H1 (cell line): Measurements from ENCODE around the gene TRABD2B. TPM values are rescaled to one million over a fixed set of nuclear protein-coding genes. Genes with fewer than 3 reads are reported as not detected.

Experiments used
- CTCF ChIA-PET: fragments of 300-600 bp; sonication (Branson Sonifier 250); formaldehyde crosslinking; loops from one replicate; lab custom pipeline; 2021; ENCODE audit not compliant: partially characterized antibody; lab: Charles Lee
- POLR2A ChIA-PET: fragments of 300-600 bp; sonication (Branson Sonifier 250); formaldehyde crosslinking; loops from one replicate; lab custom pipeline; 2021; ENCODE audit warnings: inconsistent platforms; ENCODE audit not compliant: partially characterized antibody; lab: Charles Lee
- DNase-seq, 2 experiments: peaks; one replicate each; pipeline versions ENCODE4 v3.0.0 to v3.0.0-alpha.2; 2010 to 2022; ENCODE audit warnings: low spot score in 2 of 2, low read depth in 1 of 2, mixed read lengths in 1 of 2
- FAIRE-seq: peaks from 2 replicates; lab custom pipeline; 2011; peaks lifted over from hg19 to GRCh38; lab: Jason Lieb, UNC
- H2AFZ ChIP-seq: 2 replicates; pipeline ENCODE4 v1.8.1; 2012; ENCODE audit warnings: low read length, inconsistent platforms
- H2AK5ac ChIP-seq: 2 replicates; pipeline ENCODE4 v1.6.1; 2013; ENCODE audit warnings: low read depth, low read length
- H2BK120ac ChIP-seq: replicated peaks from 2 replicates; pipeline ENCODE3; 2013; ENCODE audit warnings: low read depth, low read length, inconsistent platforms
- H2BK12ac ChIP-seq: 2 replicates; pipeline ENCODE4 v1.6.1; 2013; ENCODE audit warnings: low read depth, low read length
- H2BK15ac ChIP-seq: 2 replicates; pipeline ENCODE4 v1.6.1; 2013; ENCODE audit warnings: low read length
- H2BK20ac ChIP-seq: 2 replicates; pipeline ENCODE4 v1.6.1; 2013; ENCODE audit warnings: low read length
- H2BK5ac ChIP-seq: 2 replicates; pipeline ENCODE4 v1.6.1; 2013; ENCODE audit warnings: low read depth, low read length
- H3K14ac ChIP-seq: 2 replicates; pipeline ENCODE4 v1.6.1; 2013; ENCODE audit warnings: inconsistent platforms; ENCODE audit not compliant: insufficient read length
- H3K18ac ChIP-seq: 2 replicates; pipeline ENCODE4 v1.6.1; 2013; ENCODE audit warnings: low read length; ENCODE audit errors: extremely low read depth
- H3K23ac ChIP-seq: 2 replicates; pipeline ENCODE4 v1.6.1; 2013; ENCODE audit warnings: inconsistent platforms; ENCODE audit not compliant: insufficient read length
- H3K23me2 ChIP-seq: 2 replicates; pipeline ENCODE4 v1.6.1; 2013; ENCODE audit warnings: low read depth, low read length
- H3K27ac ChIP-seq: 2 replicates; pipeline ENCODE4 v1.6.1; 2011; ENCODE audit warnings: low read depth, low read length, inconsistent platforms
- H3K27me3 ChIP-seq, 4 experiments: replicated peaks in 1 of 4; 1 replicate in 1 of 4; 2 replicates in 3 of 4; pipeline versions ENCODE4 v1.6.1 to v1.8.1; 2011 to 2013; ENCODE audit warnings: low read length in 3 of 4, mild to moderate bottlenecking in 3 of 4, inconsistent platforms in 2 of 4, mixed read lengths in 2 of 4, moderate library complexity in 1 of 4; ENCODE audit not compliant: control insufficient read depth in 3 of 4, insufficient read depth in 3 of 4; ENCODE audit errors: extremely low read depth in 1 of 4
- H3K36me3 ChIP-seq, 4 experiments: 2 replicates each; pipeline versions ENCODE4 v1.6.1 to v1.8.1; 2011 to 2013; ENCODE audit warnings: mild to moderate bottlenecking in 4 of 4, low read length in 3 of 4, moderate library complexity in 2 of 4, control low read depth in 1 of 4, inconsistent platforms in 1 of 4; ENCODE audit not compliant: insufficient read depth in 4 of 4, control insufficient read depth in 2 of 4
- H3K4ac ChIP-seq: replicated peaks from 2 replicates; pipeline ENCODE3; 2013; ENCODE audit warnings: low read length, low read depth, mixed read lengths, inconsistent platforms; ENCODE audit not compliant: insufficient read length
- H3K4me1 ChIP-seq, 4 experiments: replicated peaks in 1 of 4; 1 replicate in 1 of 4; 2 replicates in 3 of 4; pipeline versions ENCODE4 v1.6.1 to v1.8.1; 2011 to 2013; ENCODE audit warnings: low read length in 3 of 4, inconsistent platforms in 2 of 4, mixed read lengths in 1 of 4; ENCODE audit not compliant: insufficient read depth in 4 of 4, control insufficient read depth in 3 of 4
- H3K4me2 ChIP-seq, 2 experiments: 2 replicates each; pipeline versions ENCODE4 v1.6.1 to v1.8.1; 2011 to 2013; ENCODE audit warnings: low read depth in 2 of 2, low read length in 2 of 2, control low read depth in 1 of 2, inconsistent platforms in 1 of 2, mild to moderate bottlenecking in 1 of 2; ENCODE audit not compliant: insufficient read depth in 1 of 2
- H3K4me3 ChIP-seq, 4 experiments: fragments of 200-600, 300-600 bp in 1 of 4; sonication (generic), shearing (Covaris generic), sonication (Bioruptor Twin) in 1 of 4; 2 replicates each; pipeline versions ENCODE4 v1.5.1 to v1.8.1; 2011 to 2016; ENCODE audit warnings: low read length in 4 of 4, low read depth in 3 of 4, control low read depth in 2 of 4, inconsistent platforms in 2 of 4, mild to moderate bottlenecking in 2 of 4, mixed read lengths in 1 of 4, moderate library complexity in 1 of 4; ENCODE audit not compliant: insufficient read depth in 2 of 4; ENCODE audit errors: extremely low read depth in 1 of 4
- H3K56ac ChIP-seq: replicated peaks from 2 replicates; pipeline ENCODE3; 2013; ENCODE audit warnings: low read depth, mild to moderate bottlenecking, mixed read lengths, low read length, inconsistent platforms; ENCODE audit not compliant: insufficient read length
- H3K79me1 ChIP-seq: 2 replicates; pipeline ENCODE4 v1.6.1; 2013; ENCODE audit warnings: low read depth, low read length, control low read depth
- H3K79me2 ChIP-seq, 2 experiments: 2 replicates each; pipeline versions ENCODE4 v1.6.1 to v1.8.1; 2012 to 2013; ENCODE audit warnings: low read length in 2 of 2, mild to moderate bottlenecking in 2 of 2, inconsistent platforms in 1 of 2; ENCODE audit not compliant: insufficient read depth in 2 of 2, control insufficient read depth in 1 of 2
- H3K9ac ChIP-seq, 4 experiments: replicated peaks in 1 of 4; 1 replicate in 1 of 4; 2 replicates in 3 of 4; pipeline versions ENCODE4 v1.6.1 to v1.8.1; 2011 to 2013; ENCODE audit warnings: low read depth in 3 of 4, low read length in 3 of 4, control low read depth in 2 of 4, mild to moderate bottlenecking in 2 of 4, moderate library complexity in 2 of 4, inconsistent platforms in 1 of 4; ENCODE audit errors: extremely low read depth in 1 of 4
- H3K9me3 ChIP-seq, 2 experiments: 2 replicates each; pipeline versions ENCODE4 v1.6.1 to v1.8.1; 2012 to 2013; ENCODE audit warnings: mild to moderate bottlenecking in 2 of 2, moderate library complexity in 2 of 2, control low read depth in 1 of 2, inconsistent platforms in 1 of 2, low read depth in 1 of 2, low read length in 1 of 2, mixed read lengths in 1 of 2; ENCODE audit not compliant: insufficient read depth in 2 of 2
- H4K20me1 ChIP-seq, 2 experiments: replicated peaks in 1 of 2; 2 replicates each; pipeline versions ENCODE3 to v1.8.1; 2011 to 2013; ENCODE audit warnings: inconsistent platforms in 2 of 2, low read length in 2 of 2, mild to moderate bottlenecking in 1 of 2; ENCODE audit not compliant: insufficient read depth in 2 of 2, control insufficient read depth in 1 of 2
- H4K5ac ChIP-seq: 2 replicates; pipeline ENCODE4 v1.6.1; 2013; ENCODE audit warnings: low read length, low read depth, mixed read lengths, inconsistent platforms; ENCODE audit not compliant: insufficient read length
- H4K8ac ChIP-seq: 2 replicates; pipeline ENCODE4 v1.8.0; 2013; ENCODE audit warnings: mild to moderate bottlenecking, moderate library complexity, low read length, inconsistent platforms; ENCODE audit not compliant: insufficient read depth; ENCODE audit errors: extremely low read depth
- H4K91ac ChIP-seq: replicated peaks from 2 replicates; pipeline ENCODE3; 2013; ENCODE audit warnings: low read length, mixed read lengths, inconsistent platforms; ENCODE audit not compliant: insufficient read length
- ATF3 ChIP-seq: IDR thresholded peaks from 2 replicates; pipeline ENCODE4 v1.6.1; 2011; ENCODE audit warnings: low read depth, mild to moderate bottlenecking, low read length; ENCODE audit not compliant: insufficient read depth
- BCL11A ChIP-seq, 2 experiments: IDR thresholded peaks; one replicate each; pipeline ENCODE4 v1.6.1; 2011; ENCODE audit warnings: low read depth in 2 of 2, low read length in 2 of 2, mild to moderate bottlenecking in 2 of 2
- CBX5 ChIP-seq: fragments of 300-800, 300-1000 bp; sonication (generic); IDR thresholded peaks from 2 replicates; pipeline ENCODE4 v1.7.1; 2016; ENCODE audit warnings: antibody characterized with exemption, low read length, low read depth
- CEBPB ChIP-seq: IDR thresholded peaks from 2 replicates; pipeline ENCODE4 v1.6.1; 2012; ENCODE audit warnings: low read depth, low read length
- EZH2 ChIP-seq: fragments of 200-600 bp; sonication (generic); IDR thresholded peaks from 2 replicates; pipeline ENCODE4 v1.7.1; 2012; ENCODE audit warnings: low read depth, mild to moderate bottlenecking, moderate library complexity, low read length, inconsistent platforms; ENCODE audit not compliant: severe bottlenecking
- POU5F1 ChIP-seq: IDR thresholded peaks from 2 replicates; pipeline ENCODE4 v1.6.1; 2011; ENCODE audit warnings: low read depth, mild to moderate bottlenecking, low read length, moderate library complexity
- RFX5 ChIP-seq: IDR thresholded peaks from 2 replicates; pipeline ENCODE4 v1.6.1; 2011; ENCODE audit warnings: low read depth, low read length, improper control_type of control experiment, borderline replicate concordance
- SIX5 ChIP-seq: IDR thresholded peaks from 2 replicates; pipeline ENCODE4 v1.6.1; 2011; ENCODE audit warnings: mild to moderate bottlenecking, low read depth, low read length
- SP4 ChIP-seq: IDR thresholded peaks from 2 replicates; pipeline ENCODE4 v1.6.1; 2012; ENCODE audit warnings: low read length, inconsistent platforms
- SRF ChIP-seq: IDR thresholded peaks from 2 replicates; pipeline ENCODE4 v1.6.1; 2011; ENCODE audit warnings: mild to moderate bottlenecking, low read depth, low read length, moderate library complexity
- TEAD4 ChIP-seq: IDR thresholded peaks from 2 replicates; pipeline ENCODE4 v1.6.1; 2012; ENCODE audit warnings: low read depth, low read length, inconsistent platforms, mixed read lengths
- USF2 ChIP-seq: IDR thresholded peaks from 2 replicates; pipeline ENCODE4 v1.6.1; 2011; ENCODE audit warnings: low read length, improper control_type of control experiment
- YY1 ChIP-seq: IDR thresholded peaks from 2 replicates; pipeline ENCODE4 v1.6.1; 2011; ENCODE audit warnings: low read depth, mild to moderate bottlenecking, low read length
- ZNF274 ChIP-seq: IDR thresholded peaks from 2 replicates; pipeline ENCODE4 v1.7.0; 2012; ENCODE audit warnings: low read length, borderline replicate concordance; ENCODE audit errors: extremely low read depth
- WGBS, 2 experiments: shearing (Covaris generic) in 1 of 2; methylation state at CpG; one replicate each; pipeline versions ENCODE4 v1.1.6 to v1.1.7; 2013 to 2015; ENCODE audit warnings: low lambda C conversion rate in 2 of 2, mixed read lengths in 2 of 2, inconsistent platforms in 1 of 2, low coverage in 1 of 2, missing lambda C conversion rate in 1 of 2; ENCODE audit not compliant: insufficient replicate concordance in 2 of 2, insufficient coverage in 1 of 2, insufficient read length in 1 of 2; ENCODE audit errors: extremely low coverage in 1 of 2, missing lambda C conversion rate in 1 of 2; 5-methylcytosine and 5-hydroxymethylcytosine counted together
- polyA plus RNA-seq, 7 experiments: library from polyadenylated mRNA; depleted of rRNA in 3 of 7; stranded (reverse) in 5 of 7; unstranded in 2 of 7; fragments of >200 nt in 5 of 7; fragments of 200-250 nt in 2 of 7; gene quantifications; 1 replicate in 5 of 7; 2 replicates in 1 of 7; 4 replicates in 1 of 7; pipeline versions ENCODE4 v1.2.1 to v1.2.3, GENCODE V29; 2011 to 2013; ENCODE audit warnings: missing spikeins in 2 of 7, mixed read lengths in 2 of 7
- total RNA-seq: library from RNA; stranded (reverse); fragmentation: NEBNext Ultra II Directional; extraction: Animal tissue kit (Norgen Biotek cat#: 25700); gene quantifications from 2 replicates; pipeline ENCODE4 v1.2.1, GENCODE V29; 2021

TRABD2B gene
- total and polyA plus RNA-seq, 2 of the 8 experiments (the other 6 are each of a cell fraction or from before 2014, with no cell fraction given), result 0.95 to 3.4 TPM

- WGBS, 2 experiments, result 82% methylated on average over 8 of the region's 8 CpGs; no CpG with 5 or more reads in 1 of the 2 experiments
- H2BK20ac ChIP-seq, result no peak overlapping the region
- no peak overlapping the region for H3K56ac ChIP-seq
- no peak overlapping the region for H4K91ac ChIP-seq
- no peak overlapping the region for H3K4ac ChIP-seq
- H3K9me3 ChIP-seq, result no peaks in the 10 kb centered on the region
- no peaks in the 10 kb centered on the region; the same call in none of the 2 replicates for H3K79me1 ChIP-seq
- ChIA-PET POLR2A (no interaction called here), CTCF (no interaction called here)
- H3K23me2 ChIP-seq, result no peaks in the 10 kb centered on the region
- no peak for FAIRE-seq
- H3K18ac ChIP-seq, result no peak overlapping the region
- peaks cover 0 to 6% of the 10 kb centered on the region in 2 experiments for H4K20me1 ChIP-seq
- no peaks in the 10 kb centered on the region for H3K36me3 ChIP-seq
- no peaks in the 10 kb centered on the region for H3K79me2 ChIP-seq
- H4K5ac ChIP-seq, result no peak overlapping the region
- no peak overlapping the region for H3K14ac ChIP-seq
- H3K27ac ChIP-seq, result no peak overlapping the region
- no peak overlapping the region for H2AFZ ChIP-seq
- H2BK5ac ChIP-seq, result no peak overlapping the region
- no peak overlapping the region for H2BK120ac ChIP-seq
- no peak overlapping the region for H3K9ac ChIP-seq
- H2BK12ac ChIP-seq, result no peak overlapping the region
- no peak overlapping the region for H2AK5ac ChIP-seq
- H3K4me1 ChIP-seq, result peaks cover 0 to 6% (median 1%) of the 10 kb centered on the region in 4 experiments; a peak in 2 of 7 replicates
- H3K23ac ChIP-seq, result no peak overlapping the region
- H3K4me2 ChIP-seq, result no peak overlapping the region
- no peaks in the 10 kb centered on the region for H3K27me3 ChIP-seq
- no peak overlapping the region for H3K4me3 ChIP-seq
- H2BK15ac ChIP-seq, result no peak overlapping the region
- no peak overlapping the region for H4K8ac ChIP-seq
- DNase-seq, result no peak
- TF ChIP-seq SIX5 (no peak), YY1 (no peak), EZH2 (no peak), ZNF274 (no peak), RFX5 (no peak), CBX5 (no peak), USF2 (no peak), TEAD4 (no peak), ATF3 (no peak), BCL11A (IDR thresholded peaks at IDR 0.05; ENCODE audit: low read depth in 2 of 2, low read length in 2 of 2) (no peak), SRF (no peak), SP4 (no peak), POU5F1 (no peak), CEBPB (no peak)
Measured at GRCh38 chr1:47824716-47825115, 172.5 kb downstream of the TRABD2B start.
